ENCODE measurements around the gene WNT11.

DNA sequence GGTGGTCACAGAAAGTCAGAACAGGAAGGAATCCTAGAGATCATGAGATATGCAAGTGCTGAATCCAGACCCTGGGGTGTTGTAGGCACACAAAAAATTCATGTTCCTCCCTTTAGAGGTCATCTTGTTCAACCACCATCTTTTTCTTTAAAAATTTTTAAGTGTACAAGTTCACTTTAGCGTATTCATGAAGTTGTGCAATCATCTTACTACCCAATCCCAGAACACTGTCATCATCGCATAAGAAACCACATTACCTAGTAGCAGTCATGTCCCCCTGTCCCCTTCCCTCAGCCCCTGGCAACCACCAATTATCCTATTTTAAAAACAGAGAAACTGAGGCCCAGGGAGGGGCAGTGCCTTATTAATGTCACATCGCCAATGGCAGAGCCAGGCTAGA, 20.3 kb upstream of the WNT11 start:
- TF ChIP-seq, protein P1, sequence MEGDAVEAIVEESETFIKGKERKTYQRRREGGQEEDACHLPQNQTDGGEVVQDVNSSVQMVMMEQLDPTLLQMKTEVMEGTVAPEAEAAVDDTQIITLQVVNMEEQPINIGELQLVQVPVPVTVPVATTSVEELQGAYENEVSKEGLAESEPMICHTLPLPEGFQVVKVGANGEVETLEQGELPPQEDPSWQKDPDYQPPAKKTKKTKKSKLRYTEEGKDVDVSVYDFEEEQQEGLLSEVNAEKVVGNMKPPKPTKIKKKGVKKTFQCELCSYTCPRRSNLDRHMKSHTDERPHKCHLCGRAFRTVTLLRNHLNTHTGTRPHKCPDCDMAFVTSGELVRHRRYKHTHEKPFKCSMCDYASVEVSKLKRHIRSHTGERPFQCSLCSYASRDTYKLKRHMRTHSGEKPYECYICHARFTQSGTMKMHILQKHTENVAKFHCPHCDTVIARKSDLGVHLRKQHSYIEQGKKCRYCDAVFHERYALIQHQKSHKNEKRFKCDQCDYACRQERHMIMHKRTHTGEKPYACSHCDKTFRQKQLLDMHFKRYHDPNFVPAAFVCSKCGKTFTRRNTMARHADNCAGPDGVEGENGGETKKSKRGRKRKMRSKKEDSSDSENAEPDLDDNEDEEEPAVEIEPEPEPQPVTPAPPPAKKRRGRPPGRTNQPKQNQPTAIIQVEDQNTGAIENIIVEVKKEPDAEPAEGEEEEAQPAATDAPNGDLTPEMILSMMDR (IDR thresholded peaks at IDR 0.05; ENCODE audit: low read depth, low read length) = no peak
- no peak for TF ChIP-seq POLR2A (IDR thresholded peaks at IDR 0.05; ENCODE audit: extremely low read depth, insufficient read length)
- TF ChIP-seq MYC (IDR thresholded peaks at IDR 0.05; ENCODE audit: low read depth, low read length) = no peak
